PFSK-1 (cell line): ENCODE measurements around the gene ZKSCAN1.

Source experiments
- FOXP2 ChIP-seq: optimal IDR thresholded peaks from 2 replicates; pipeline ENCODE3; 2011; ENCODE audit warnings: borderline replicate concordance, control low read depth, inconsistent platforms; ENCODE audit not compliant: insufficient read depth; ENCODE audit errors: extremely low read length, extremely low read depth
- POLR2AphosphoS5 ChIP-seq: IDR thresholded peaks from 2 replicates; pipeline ENCODE4 v1.6.1; 2012; ENCODE audit warnings: low read depth, mild to moderate bottlenecking, control low read depth, low read length, moderate library complexity
- REST ChIP-seq, 2 experiments: IDR thresholded peaks; 2 replicates each; pipeline versions ENCODE4 v1.6.1 to v1.8.0; 2011 to 2012; ENCODE audit warnings: low read depth in 2 of 2, low read length in 2 of 2, control low read depth in 1 of 2, inconsistent platforms in 1 of 2, mild to moderate bottlenecking in 1 of 2, moderate library complexity in 1 of 2; ENCODE audit not compliant: insufficient read depth in 1 of 2
- SIN3A ChIP-seq: IDR thresholded peaks from 2 replicates; pipeline ENCODE4 v1.6.1; 2012; ENCODE audit warnings: mild to moderate bottlenecking, low read length, moderate library complexity, borderline replicate concordance; ENCODE audit not compliant: insufficient read depth
- TAF1 ChIP-seq: IDR thresholded peaks from 2 replicates; pipeline ENCODE4 v1.6.1; 2012; ENCODE audit warnings: low read length, control low read depth, borderline replicate concordance; ENCODE audit not compliant: insufficient read depth

DNA sequence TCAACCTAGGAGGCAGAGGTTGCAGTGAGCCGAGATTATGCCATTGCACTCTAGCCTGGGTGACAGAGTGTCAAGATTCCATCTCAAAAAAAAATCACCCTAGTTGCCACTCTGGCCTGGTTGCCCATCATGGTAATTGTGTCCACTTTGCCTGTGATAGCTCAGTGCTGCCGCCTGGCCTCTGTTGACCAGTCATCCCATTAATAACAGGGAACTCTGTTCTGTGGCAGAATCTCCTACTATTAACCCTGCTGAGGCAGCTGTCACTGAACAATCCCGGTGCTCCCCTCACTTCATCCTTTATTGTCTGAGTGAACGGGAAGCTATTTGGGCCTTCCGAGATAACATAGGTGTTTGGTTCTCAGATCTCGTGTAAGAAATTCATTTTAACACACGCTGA lies 51.6 kb downstream of the ZKSCAN1 start:
- TF ChIP-seq SIN3A: no peak
- no peak for TF ChIP-seq REST (IDR thresholded peaks at IDR 0.05; ENCODE audit: insufficient read depth in 1 of 2, low read depth in 2 of 2, low read length in 2 of 2)
- TF ChIP-seq POLR2AphosphoS5: no peak
- no peak for TF ChIP-seq TAF1
- no peak for TF ChIP-seq FOXP2
